Ovary (tissue), 3 donors: ENCODE results near the gene MYO1E.

Source experiments
- CTCF ChIP-seq, 3 donors: fragments of 450-650 bp in 2 of 3; fragments of 200-600 bp in 1 of 3; IDR thresholded peaks; one replicate each; pipeline versions ENCODE4 v1.5.1 to v1.8.0; 2016 to 2022; ENCODE audit warnings: antibody characterized with exemption in 3 of 3, mild to moderate bottlenecking in 1 of 3
- EP300 ChIP-seq: sonication (generic); formaldehyde crosslinking; IDR thresholded peaks from one replicate; pipeline ENCODE4 v1.6.1; 2017; ENCODE audit warnings: antibody characterized with exemption
- POLR2A ChIP-seq: fragments of 450-650 bp; IDR thresholded peaks from one replicate; pipeline ENCODE4 v1.6.1; 2017; ENCODE audit warnings: antibody characterized with exemption, mild to moderate bottlenecking, moderate library complexity
- donor health status: DM: no; HTN: no; CAD: no.

GRCh38 chr15:59157396-59157795 is 215.3 kb downstream of the MYO1E start:
- TF ChIP-seq CTCF (IDR thresholded peaks at IDR 0.05): no peak
- no peak for TF ChIP-seq POLR2A
- no peak for TF ChIP-seq EP300
